ENCODE results near the gene LIN7A. TPM values are rescaled to one million over a fixed set of nuclear protein-coding genes. Genes with fewer than 3 reads are reported as not detected.

The LIN7A gene
- total RNA-seq, 1 donor from 2014 or later = 27.7 TPM

DNA sequence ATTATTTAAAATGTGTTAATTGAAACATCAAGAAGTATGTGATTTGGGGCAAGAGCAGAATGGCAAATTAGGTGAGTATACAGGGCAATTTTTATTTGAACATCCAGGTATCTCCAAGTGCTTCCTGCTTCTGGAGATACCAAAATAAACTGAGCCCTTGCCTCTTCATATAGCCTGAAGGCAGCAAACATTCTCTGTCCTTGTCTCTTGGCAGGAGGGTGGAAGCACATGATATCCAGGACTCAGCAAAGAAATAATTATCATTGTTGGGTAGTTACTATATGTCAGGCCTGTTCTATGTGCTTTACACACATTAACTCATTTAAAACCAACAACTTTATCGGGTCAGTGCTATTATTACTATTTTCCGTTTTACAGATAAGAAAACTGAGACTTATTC is 12.5 kb downstream of the LIN7A start:
- DNase-seq (ENCODE audit: extremely low spot score, unreplicated experiment) = no peak
- Mint-ChIP-seq H3K27me3 (ENCODE audit: unreplicated experiment) (no peaks in the 10 kb centered on the region), H3K36me3 (ENCODE audit: unreplicated experiment) (peaks cover 5% of the 10 kb centered on the region), H3K27ac (ENCODE audit: unreplicated experiment) (peak overlapping the region; percentile 36), H3K9me3 (ENCODE audit: unreplicated experiment) (no peaks in the 10 kb centered on the region), H3K4me3 (ENCODE audit: unreplicated experiment) (no peak overlapping the region), H3K4me1 (ENCODE audit: unreplicated experiment) (peaks cover 13% of the 10 kb centered on the region)
- TF ChIP-seq, protein P1, sequence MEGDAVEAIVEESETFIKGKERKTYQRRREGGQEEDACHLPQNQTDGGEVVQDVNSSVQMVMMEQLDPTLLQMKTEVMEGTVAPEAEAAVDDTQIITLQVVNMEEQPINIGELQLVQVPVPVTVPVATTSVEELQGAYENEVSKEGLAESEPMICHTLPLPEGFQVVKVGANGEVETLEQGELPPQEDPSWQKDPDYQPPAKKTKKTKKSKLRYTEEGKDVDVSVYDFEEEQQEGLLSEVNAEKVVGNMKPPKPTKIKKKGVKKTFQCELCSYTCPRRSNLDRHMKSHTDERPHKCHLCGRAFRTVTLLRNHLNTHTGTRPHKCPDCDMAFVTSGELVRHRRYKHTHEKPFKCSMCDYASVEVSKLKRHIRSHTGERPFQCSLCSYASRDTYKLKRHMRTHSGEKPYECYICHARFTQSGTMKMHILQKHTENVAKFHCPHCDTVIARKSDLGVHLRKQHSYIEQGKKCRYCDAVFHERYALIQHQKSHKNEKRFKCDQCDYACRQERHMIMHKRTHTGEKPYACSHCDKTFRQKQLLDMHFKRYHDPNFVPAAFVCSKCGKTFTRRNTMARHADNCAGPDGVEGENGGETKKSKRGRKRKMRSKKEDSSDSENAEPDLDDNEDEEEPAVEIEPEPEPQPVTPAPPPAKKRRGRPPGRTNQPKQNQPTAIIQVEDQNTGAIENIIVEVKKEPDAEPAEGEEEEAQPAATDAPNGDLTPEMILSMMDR (IDR thresholded peaks at IDR 0.05) = no peak

DNA sequence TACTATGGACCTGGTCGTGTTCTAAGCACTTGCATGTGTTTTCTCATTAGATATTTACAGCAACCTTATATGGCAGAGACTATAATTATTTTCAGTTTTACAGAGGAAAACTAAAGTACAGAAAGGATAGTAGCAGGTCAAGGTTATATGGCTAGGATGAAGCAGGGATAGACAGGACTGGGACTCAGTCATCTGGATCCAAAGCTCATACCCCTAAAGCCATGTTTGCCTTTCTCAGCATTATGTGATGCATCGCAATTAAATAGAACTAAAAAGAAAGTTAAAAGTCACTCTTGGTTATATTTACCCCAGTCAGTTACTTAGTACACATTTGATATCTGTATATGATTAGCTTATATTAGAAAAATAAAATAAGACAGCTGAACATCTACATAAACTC is 13.3 kb downstream of the LIN7A start:
- no peak for DNase-seq (ENCODE audit: extremely low spot score, unreplicated experiment)
- H3K27ac Mint-ChIP-seq (ENCODE audit: unreplicated experiment) = no peak overlapping the region
- no peaks in the 10 kb centered on the region for H3K27me3 Mint-ChIP-seq (ENCODE audit: unreplicated experiment)
- no peaks in the 10 kb centered on the region for H3K9me3 Mint-ChIP-seq (ENCODE audit: unreplicated experiment)
- peaks cover 13% of the 10 kb centered on the region for H3K4me1 Mint-ChIP-seq (ENCODE audit: unreplicated experiment)
- no peak overlapping the region for H3K4me3 Mint-ChIP-seq (ENCODE audit: unreplicated experiment)
- TF ChIP-seq, protein P1 (IDR thresholded peaks at IDR 0.05) = no peak
- H3K36me3 Mint-ChIP-seq (ENCODE audit: unreplicated experiment) = peaks cover 5% of the 10 kb centered on the region

DNA sequence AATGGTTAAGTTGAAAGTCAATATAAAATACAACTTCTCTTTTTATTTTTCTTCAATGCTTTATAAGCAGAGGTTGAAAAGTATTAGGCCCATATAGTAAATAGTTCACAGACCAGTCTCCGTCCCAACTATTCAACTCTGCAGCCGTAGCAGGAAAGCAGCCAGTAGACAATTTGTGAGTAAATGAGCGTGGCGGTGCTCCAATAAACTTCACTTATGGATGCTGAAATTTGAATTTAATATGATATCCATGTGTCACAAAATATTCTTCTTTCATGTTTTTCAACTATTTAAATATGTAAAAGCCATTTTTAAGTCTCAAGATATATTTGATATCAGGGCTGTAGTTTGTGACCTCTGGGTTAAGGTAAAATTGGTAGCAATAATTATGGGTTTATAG is 17.7 kb downstream of the LIN7A start:
- H3K36me3 Mint-ChIP-seq (ENCODE audit: unreplicated experiment) = peaks cover 2% of the 10 kb centered on the region
- H3K27me3 Mint-ChIP-seq (ENCODE audit: unreplicated experiment) = no peaks in the 10 kb centered on the region
- peaks cover 6% of the 10 kb centered on the region for H3K9me3 Mint-ChIP-seq (ENCODE audit: unreplicated experiment)
- no peak for DNase-seq (ENCODE audit: extremely low spot score, unreplicated experiment)
- TF ChIP-seq, protein P1 (IDR thresholded peaks at IDR 0.05) = no peak
- peaks cover 17% of the 10 kb centered on the region for H3K4me1 Mint-ChIP-seq (ENCODE audit: unreplicated experiment)
- H3K27ac Mint-ChIP-seq (ENCODE audit: unreplicated experiment) = no peak overlapping the region
- H3K4me3 Mint-ChIP-seq (ENCODE audit: unreplicated experiment) = no peak overlapping the region

DNA sequence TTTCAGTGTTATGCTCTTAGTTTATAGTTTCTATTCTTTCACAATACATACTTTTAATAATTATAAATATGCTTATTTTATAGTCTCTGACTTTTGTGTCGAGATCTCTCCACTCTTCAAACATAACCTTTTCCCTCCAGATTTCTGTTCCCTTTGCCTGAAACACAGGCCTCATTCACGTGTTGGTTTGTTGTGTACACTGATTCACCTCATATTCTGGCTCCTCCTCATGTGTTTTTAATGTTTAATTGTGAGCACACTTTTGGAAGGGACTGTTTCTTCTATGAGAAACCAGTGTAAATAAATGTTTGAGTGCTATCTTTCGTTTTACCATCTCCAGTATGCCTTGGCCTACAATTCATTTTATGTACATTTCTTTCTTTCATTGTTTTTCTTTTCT is 20.1 kb downstream of the LIN7A start:
- TF ChIP-seq, protein P1 (IDR thresholded peaks at IDR 0.05) = no peak
- Mint-ChIP-seq H3K4me3 (ENCODE audit: unreplicated experiment) (no peak overlapping the region), H3K9me3 (ENCODE audit: unreplicated experiment) (peaks cover 9% of the 10 kb centered on the region)

DNA sequence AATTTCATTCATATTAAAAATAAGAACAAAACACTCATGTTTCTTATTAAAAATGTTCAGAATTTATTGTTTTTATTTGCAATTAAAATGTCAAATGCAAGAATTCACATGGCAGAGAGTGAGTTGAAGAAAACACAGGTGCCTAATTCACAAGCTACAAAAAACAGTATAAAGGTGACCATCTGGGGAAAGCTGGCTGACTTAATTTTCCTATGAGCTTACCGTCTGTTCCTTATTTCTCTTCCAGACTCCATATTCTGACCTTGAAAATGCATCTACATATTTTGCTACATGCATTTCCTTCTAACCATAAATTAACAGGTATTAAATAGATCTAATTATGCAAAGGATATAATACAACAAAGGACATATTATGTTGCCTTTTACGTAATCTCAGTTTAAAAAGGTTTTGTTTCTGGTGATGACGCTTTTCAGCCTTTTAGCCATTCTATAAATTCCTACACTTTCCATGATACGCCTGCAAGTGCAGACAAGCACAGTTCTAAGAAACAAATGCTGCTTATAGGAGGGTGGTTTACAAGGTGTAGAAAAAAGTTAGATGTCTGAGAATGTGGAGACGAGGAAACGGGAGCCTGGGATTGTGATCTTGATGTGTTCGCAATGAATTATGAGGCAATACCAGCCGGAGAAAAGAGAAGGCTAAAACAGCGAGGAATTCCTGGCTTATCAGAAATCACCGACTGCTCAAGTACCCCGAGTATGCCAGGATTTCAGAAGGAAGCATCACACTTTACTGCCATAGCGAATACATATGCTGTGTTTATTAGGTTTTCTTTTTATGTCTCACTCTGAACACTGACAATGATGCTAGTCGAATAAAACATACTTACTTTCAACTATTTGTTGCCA is 24.6 kb downstream of the LIN7A start:
- Mint-ChIP-seq H3K9me3 (ENCODE audit: unreplicated experiment) (peaks cover 9% of the 10 kb centered on the region), H3K27ac (ENCODE audit: unreplicated experiment) (no peak overlapping the region)
- DNase-seq (ENCODE audit: extremely low spot score, unreplicated experiment) = no peak

More for the DNA sequence above, 20.1 kb downstream of the LIN7A start:
- DNase-seq (ENCODE audit: extremely low spot score, unreplicated experiment) = no peak
- H3K27ac Mint-ChIP-seq (ENCODE audit: unreplicated experiment) = no peak overlapping the region
- peaks cover 17% of the 10 kb centered on the region for H3K4me1 Mint-ChIP-seq (ENCODE audit: unreplicated experiment)
- no peaks in the 10 kb centered on the region for H3K36me3 Mint-ChIP-seq (ENCODE audit: unreplicated experiment)
- H3K27me3 Mint-ChIP-seq (ENCODE audit: unreplicated experiment) = no peaks in the 10 kb centered on the region

More for the DNA sequence above, 24.6 kb downstream of the LIN7A start:
- Mint-ChIP-seq H3K4me1 (ENCODE audit: unreplicated experiment) (peaks cover 17% of the 10 kb centered on the region), H3K36me3 (ENCODE audit: unreplicated experiment) (peaks cover 2% of the 10 kb centered on the region), H3K27me3 (ENCODE audit: unreplicated experiment) (no peaks in the 10 kb centered on the region), H3K4me3 (ENCODE audit: unreplicated experiment) (no peak overlapping the region)
- TF ChIP-seq, protein P1 (IDR thresholded peaks at IDR 0.05) = no peak

Data from osteocyte (in vitro differentiated cells).